K562 (cell line): ENCODE measurements around the gene YIPF1. TPM values are rescaled to one million over a fixed set of nuclear protein-coding genes. Genes with fewer than 3 reads are reported as not detected.

Source experiments
- ATAC-seq: fragments of 200-7000 bp; cut with Tn5 transposase; 3 replicates; pipeline ENCODE4 v1.9.1; 2020; ENCODE audit warnings: moderate library complexity
- BruUV-seq: library from RNA; stranded (reverse); fragments of 400-500 nt; replicated peaks from 2 replicates; lab custom pipeline; 2021; lab: Mats Ljungman, UMichigan
- CTCF ChIA-PET: fragments of 300-600 bp; formaldehyde crosslinking; extraction: SDS; loops from one replicate; lab custom pipeline; 2021; ENCODE audit warnings: low intra/inter-chr PET ratio; lab: Yijun Ruan, JAX
- POLR2A ChIA-PET: fragments of 300-600, 350-650 bp; sonication (Branson Sonifier 250); formaldehyde crosslinking; extraction: SDS; loops from one replicate; lab custom pipeline; 2021; ENCODE audit warnings: antibody characterized with exemption, inconsistent platforms; lab: Yijun Ruan, JAX
- DNase-seq, 4 experiments: peaks; one replicate each; pipeline versions ENCODE4 v3.0.0 to v3.0.0-alpha.2; 2011 to 2018; ENCODE audit warnings: low spot score in 3 of 4, mixed read lengths in 3 of 4; ENCODE audit errors: extremely low read depth in 1 of 4
- FAIRE-seq: peaks from 2 replicates; lab custom pipeline; 2011; peaks lifted over from hg19 to GRCh38; lab: Jason Lieb, UNC
- H2AFZ ChIP-seq: 2 replicates; pipeline ENCODE4 v1.6.0; 2011; ENCODE audit warnings: low read depth, low read length, control low read depth, inconsistent platforms
- H3K27ac ChIP-seq: fragments of 200-600 bp; 3 replicates; pipeline ENCODE4 v1.8.0; 2011; ENCODE audit warnings: low read depth, mild to moderate bottlenecking, control low read depth, inconsistent platforms, low read length, moderate library complexity, mixed read lengths; ENCODE audit errors: extremely low read depth
- H3K27me3 ChIP-seq, 2 experiments: fragments of 300-600 bp in 1 of 2; 2 replicates in 1 of 2; 3 replicates in 1 of 2; pipeline versions ENCODE4 v1.6.0 to v1.8.0; 2011; ENCODE audit warnings: inconsistent platforms in 2 of 2, low read length in 2 of 2, mild to moderate bottlenecking in 1 of 2, mixed read lengths in 1 of 2, moderate library complexity in 1 of 2; ENCODE audit not compliant: control insufficient read depth in 2 of 2, insufficient read depth in 2 of 2
- H3K36me3 ChIP-seq: fragments of 300-600 bp; 3 replicates; pipeline ENCODE4 v1.8.0; 2011; ENCODE audit warnings: mild to moderate bottlenecking, low read length, inconsistent platforms; ENCODE audit not compliant: control insufficient read depth, insufficient read depth
- H3K4me1 ChIP-seq, 2 experiments: fragments of 200-600 bp in 1 of 2; replicated peaks in 1 of 2; 2 replicates in 1 of 2; 3 replicates in 1 of 2; pipeline versions ENCODE4 v1.5.1 to v1.8.0; 2011; ENCODE audit warnings: inconsistent platforms in 2 of 2, low read length in 2 of 2, mild to moderate bottlenecking in 1 of 2, mixed read lengths in 1 of 2, moderate library complexity in 1 of 2; ENCODE audit not compliant: control insufficient read depth in 2 of 2, insufficient read depth in 2 of 2
- H3K4me2 ChIP-seq: 2 replicates; pipeline ENCODE4 v1.6.1; 2011; ENCODE audit warnings: low read length, control low read depth, inconsistent platforms, mixed read lengths; ENCODE audit not compliant: insufficient read depth
- H3K4me3 ChIP-seq: fragments of 200-600 bp; sonication (generic), shearing (Covaris generic); 2 replicates; pipeline ENCODE4 v1.5.1; 2016; ENCODE audit warnings: control low read depth, inconsistent platforms
- H3K79me2 ChIP-seq: fragments of 200-600 bp; 3 replicates; pipeline ENCODE4 v1.8.0; 2011; ENCODE audit warnings: low read length, inconsistent platforms; ENCODE audit not compliant: control insufficient read depth, insufficient read depth
- H3K9ac ChIP-seq, 2 experiments: 2 replicates each; pipeline versions ENCODE4 v1.6.0 to v1.6.1; 2011; ENCODE audit warnings: low read depth in 2 of 2, low read length in 2 of 2, control low read depth in 1 of 2, inconsistent platforms in 1 of 2, mild to moderate bottlenecking in 1 of 2, mixed read lengths in 1 of 2; ENCODE audit not compliant: insufficient read depth in 1 of 2
- H3K9me1 ChIP-seq: one replicate; pipeline ENCODE4 v1.6.0; 2011; ENCODE audit warnings: inconsistent platforms, mild to moderate bottlenecking, low read length, moderate library complexity; ENCODE audit not compliant: control insufficient read depth, insufficient read depth
- H3K9me3 ChIP-seq: replicated peaks from 2 replicates; pipeline ENCODE4 v1.5.1; 2011; ENCODE audit warnings: low read depth, low read length, inconsistent platforms; ENCODE audit not compliant: control insufficient read depth, insufficient read depth
- H4K20me1 ChIP-seq: replicated peaks from 2 replicates; pipeline ENCODE4 v1.6.1; 2011; ENCODE audit warnings: low read length, inconsistent platforms, mixed read lengths; ENCODE audit not compliant: control insufficient read depth, insufficient read depth
- KDM4B ChIP-seq, 2 experiments: fragments of 450-650 bp in 1 of 2; sonication (generic) in 1 of 2; IDR thresholded peaks; 2 replicates each; pipeline ENCODE4 v1.6.1; 2016 to 2017; ENCODE audit warnings: borderline replicate concordance in 2 of 2, antibody characterized with exemption in 1 of 2, low read depth in 1 of 2, mild to moderate bottlenecking in 1 of 2
- RAD21 ChIP-seq, 2 experiments: fragments of 250-450 bp in 1 of 2; fragments of 450-650 bp in 1 of 2; sonication (Bioruptor Pico) in 1 of 2; formaldehyde crosslinking in 1 of 2; IDR thresholded peaks in 1 of 2; conservative IDR thresholded peaks in 1 of 2; 2 replicates each; pipeline versions ENCODE4 v1.4.0 to v1.8.0; 2020 to 2022; ENCODE audit warnings: mild to moderate bottlenecking in 2 of 2, moderate library complexity in 1 of 2
- SP2 ChIP-seq: IDR thresholded peaks from 2 replicates; pipeline ENCODE4 v1.6.1; 2011; ENCODE audit warnings: mild to moderate bottlenecking, low read depth, low read length, moderate library complexity; ENCODE audit not compliant: poor library complexity, severe bottlenecking; ENCODE audit errors: extremely low read depth
- ZKSCAN1 ChIP-seq: fragments of 150-350 bp; IDR thresholded peaks from 2 replicates; pipeline ENCODE4 v1.6.1; 2016; ENCODE audit warnings: low read depth, low read length
- WGBS: fragments of 100-300 bp; shearing (Covaris generic); methylation state at CpG from one replicate; pipeline ENCODE4 v1.1.6; 2016; ENCODE audit warnings: low coverage, mixed read lengths; ENCODE audit not compliant: insufficient coverage; ENCODE audit errors: missing lambda C conversion rate; 5-methylcytosine and 5-hydroxymethylcytosine counted together
- in situ Hi-C: fragments of 300-500 bp; cut with MboI; formaldehyde crosslinking; loops from 4 replicates; pipeline ENCODE4 v1.15.0; 2018; ENCODE audit warnings: inconsistent platforms, mixed read lengths
- intact Hi-C: fragments of 100-400 bp; cut with micrococcal nuclease; formaldehyde crosslinking; loops from 2 replicates; pipeline ENCODE4 v1.14.2; 2022
- polyA plus RNA-seq, 8 experiments: library from polyadenylated mRNA; depleted of rRNA in 4 of 8; stranded (reverse) in 5 of 8; unstranded in 3 of 8; fragments of >200 nt; fragmentation: Nextera tagmentation in 2 of 8; fragmentation: Illumina TruSeq in 1 of 8; extraction: Ambion mirVana in 2 of 8; extraction: Trizol in 1 of 8; gene quantifications; 2 replicates each; pipeline versions ENCODE4 v1.2.1 to v1.2.3, GENCODE V29; 2011 to 2014; ENCODE audit warnings: inconsistent platforms in 1 of 8, missing spikeins in 1 of 8
- total RNA-seq, 7 experiments: library from RNA; depleted of rRNA in 6 of 7; stranded (reverse); fragments of >200 nt in 6 of 7; fragmentation: Illumina TruSeq in 2 of 7; extraction: Trizol in 2 of 7; gene quantifications; 2 replicates each; pipeline versions ENCODE4 v1.2.1 to v1.2.3, GENCODE V29; 2011 to 2021; ENCODE audit warnings: low replicate concordance in 1 of 7
- TF ChIP-seq, protein P1 (sequence below), 3 experiments: IDR thresholded peaks in 2 of 3; conservative IDR thresholded peaks in 1 of 3; 2 replicates each; pipeline ENCODE4 v1.5.1; 2011 to 2012; ENCODE audit warnings: low read length in 3 of 3, mild to moderate bottlenecking in 3 of 3, control low read depth in 2 of 3, improper control_type of control experiment in 1 of 3, inconsistent platforms in 1 of 3, low read depth in 1 of 3, mixed read lengths in 1 of 3, moderate library complexity in 1 of 3; ENCODE audit not compliant: insufficient read depth in 2 of 3

Gene YIPF1
- total and polyA plus RNA-seq, 9 of the 15 experiments (the other 6 are each of a cell fraction or from before 2014, with no cell fraction given): 11.5 to 37.5 (median 19.2) TPM

DNA sequence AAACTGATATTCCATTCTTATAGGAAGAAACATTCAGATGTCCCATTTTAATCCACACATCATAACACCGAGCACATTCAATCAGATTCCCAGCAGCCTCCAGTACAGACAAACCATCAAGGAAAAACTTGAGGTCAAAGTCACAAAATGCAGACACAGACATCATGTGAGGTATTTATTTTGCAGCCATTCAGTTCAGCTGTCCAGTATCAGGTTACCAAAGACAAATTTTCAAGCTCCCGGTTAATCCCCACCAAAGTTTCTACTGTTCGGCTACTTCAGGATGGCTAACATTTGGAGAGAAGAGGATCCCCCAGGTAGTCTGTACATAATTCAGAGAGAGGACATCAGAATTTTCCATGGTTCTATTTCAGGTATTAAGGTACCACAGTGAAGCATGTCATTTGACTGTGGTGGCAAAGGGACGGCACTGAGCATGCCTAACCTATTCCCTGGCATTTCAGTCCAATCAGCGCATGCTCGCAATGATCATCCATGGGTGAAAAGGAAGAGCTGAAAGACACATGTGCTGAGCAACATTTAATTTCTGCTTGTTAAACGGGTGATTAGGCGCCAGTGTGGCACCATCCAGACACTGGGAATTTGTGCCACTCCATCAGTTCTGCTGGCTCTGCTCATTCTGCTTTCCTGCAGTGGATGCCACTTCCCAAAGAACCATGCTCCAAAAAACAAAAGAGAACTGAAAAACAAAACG, 37.9 kb downstream of the YIPF1 start (continued):
- TF ChIP-seq, protein P1, sequence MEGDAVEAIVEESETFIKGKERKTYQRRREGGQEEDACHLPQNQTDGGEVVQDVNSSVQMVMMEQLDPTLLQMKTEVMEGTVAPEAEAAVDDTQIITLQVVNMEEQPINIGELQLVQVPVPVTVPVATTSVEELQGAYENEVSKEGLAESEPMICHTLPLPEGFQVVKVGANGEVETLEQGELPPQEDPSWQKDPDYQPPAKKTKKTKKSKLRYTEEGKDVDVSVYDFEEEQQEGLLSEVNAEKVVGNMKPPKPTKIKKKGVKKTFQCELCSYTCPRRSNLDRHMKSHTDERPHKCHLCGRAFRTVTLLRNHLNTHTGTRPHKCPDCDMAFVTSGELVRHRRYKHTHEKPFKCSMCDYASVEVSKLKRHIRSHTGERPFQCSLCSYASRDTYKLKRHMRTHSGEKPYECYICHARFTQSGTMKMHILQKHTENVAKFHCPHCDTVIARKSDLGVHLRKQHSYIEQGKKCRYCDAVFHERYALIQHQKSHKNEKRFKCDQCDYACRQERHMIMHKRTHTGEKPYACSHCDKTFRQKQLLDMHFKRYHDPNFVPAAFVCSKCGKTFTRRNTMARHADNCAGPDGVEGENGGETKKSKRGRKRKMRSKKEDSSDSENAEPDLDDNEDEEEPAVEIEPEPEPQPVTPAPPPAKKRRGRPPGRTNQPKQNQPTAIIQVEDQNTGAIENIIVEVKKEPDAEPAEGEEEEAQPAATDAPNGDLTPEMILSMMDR (IDR thresholded peaks at IDR 0.05 in 2 of 3, conservative IDR thresholded peaks at IDR 0.05 in 1 of 3; ENCODE audit: insufficient read depth in 2 of 3, low read depth in 1 of 3, low read length in 3 of 3): no peak
- no peak for TF ChIP-seq RAD21 (CRISPR knock-in tag; conservative IDR thresholded peaks at IDR 0.05 in 1 of 2, IDR thresholded peaks at IDR 0.05 in 1 of 2)
- TF ChIP-seq KDM4B (IDR thresholded peaks at IDR 0.05; ENCODE audit: borderline replicate concordance in 2 of 2, low read depth in 1 of 2): no peak

DNA sequence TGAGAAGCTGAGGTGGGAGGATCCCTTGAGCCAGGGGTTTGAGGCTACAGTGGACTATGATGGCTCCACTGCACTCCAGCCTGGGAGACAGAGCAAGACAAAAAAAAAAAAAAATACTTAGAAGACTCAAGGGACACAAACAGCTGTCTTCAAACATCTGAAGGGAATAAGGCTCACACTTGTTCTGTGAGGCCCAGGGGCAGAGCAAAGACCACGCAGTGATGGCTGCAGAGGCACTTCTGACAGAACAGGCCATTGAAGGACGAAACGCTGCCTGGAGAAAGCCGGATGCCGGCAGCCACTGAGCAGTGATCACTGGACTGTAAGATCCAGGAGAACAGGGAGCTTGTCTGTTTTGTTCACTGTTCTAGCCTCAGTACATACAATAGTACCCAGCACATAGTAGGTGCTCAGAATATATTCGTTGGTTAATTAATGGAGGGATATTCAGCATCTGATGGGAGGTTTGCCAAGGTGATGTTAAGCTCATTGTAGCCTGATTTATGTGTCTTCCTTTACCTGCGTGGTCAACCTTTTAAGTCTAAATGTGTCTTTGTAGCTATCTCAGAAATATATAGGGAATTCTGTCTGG, 39.4 kb downstream of the YIPF1 start:
- Histone ChIP-seq H3K4me1 (no peaks in the 10 kb centered on the region), H3K9me3 (no peaks in the 10 kb centered on the region; the same call in 1 of the 2 replicates), H3K27me3 (no peaks in the 10 kb centered on the region), H3K9ac (no peak overlapping the region), H3K4me2 (no peak overlapping the region), H3K79me2 (no peaks in the 10 kb centered on the region), H3K36me3 (peaks cover 3% of the 10 kb centered on the region; the same call in 1 of the 3 replicates), H2AFZ (no peak overlapping the region), H3K27ac (no peak overlapping the region), H3K9me1 (no peaks in the 10 kb centered on the region), H4K20me1 (no peaks in the 10 kb centered on the region), H3K4me3 (no peak overlapping the region)
- peak; percentile 92 for TF ChIP-seq ZKSCAN1
- no peak for TF ChIP-seq SP2
- ChIA-PET CTCF (no interaction called here), POLR2A (interaction anchor here (1.9 kb wide), 1 partner anchor 9 kb away, joined by 7 read pairs; no protein-coding TSS in a partner anchor)
- no TSS peak for BruUV-seq
- in situ Hi-C loops: no loop called here
- intact Hi-C loops: no loop called here
- no peak for FAIRE-seq
- no peak for ATAC-seq
- no peak for DNase-seq
- WGBS: 61% methylated on average over 7 of the region's 7 CpGs
